Measurements from ENCODE around the gene DLGAP3.
"Not testable (repeated sequence)": the region's sequence is repeated elsewhere in the genome, so short reads cannot be mapped to it uniquely, and the experiment has no call there.

Gene DLGAP3

GRCh38 chr1:34929497-34929852, at the start of gene DLGAP3:
DLGAP3 (minus strand) TSS chr1:34929650; CDS start chr1:34905383, 24,267 bp downstream.
- FAIRE-seq = no peak
- DNase-seq (ENCODE audit: insufficient read length, low spot score) = no peak

GRCh38 chr1:34978921-34979320, 49.5 kb upstream of the DLGAP3 start:
- DNase-seq (ENCODE audit: insufficient read length, low spot score) (no peak), FAIRE-seq (no peak)

- DNase-seq (ENCODE audit: insufficient read length, low spot score) (no peak), FAIRE-seq (no peak)
These were observed 48.4 kb upstream of the DLGAP3 start for GRCh38 chr1:34977858-34978257.

- FAIRE-seq = no peak
- no peak for DNase-seq (ENCODE audit: insufficient read length, low spot score)
These were observed 47.7 kb upstream of the DLGAP3 start for GRCh38 chr1:34977210-34977471.

GRCh38 chr1:34976384-34977209, 47.1 kb upstream of the DLGAP3 start:
- no peak for DNase-seq (ENCODE audit: insufficient read length, low spot score)
- FAIRE-seq = no peak

GRCh38 chr1:34975771-34976170, 46.3 kb upstream of the DLGAP3 start:
- no peak for DNase-seq (ENCODE audit: insufficient read length, low spot score)
- no peak for FAIRE-seq

GRCh38 chr1:34975338-34975737, 45.9 kb upstream of the DLGAP3 start:
- DNase-seq (ENCODE audit: insufficient read length, low spot score) = no peak
- FAIRE-seq = no peak

GRCh38 chr1:34974626-34975025, 45.2 kb upstream of the DLGAP3 start:
- FAIRE-seq = no peak

GRCh38 chr1:34973326-34973725, 43.9 kb upstream of the DLGAP3 start:
- FAIRE-seq (no peak), DNase-seq (ENCODE audit: insufficient read length, low spot score) (no peak)

More at GRCh38 chr1:34974626-34975025, 45.2 kb upstream of the DLGAP3 start:
- DNase-seq (ENCODE audit: insufficient read length, low spot score) = no peak

- DNase-seq (ENCODE audit: insufficient read length, low spot score) (no peak), FAIRE-seq (no peak)
These were observed 41.4 kb upstream of the DLGAP3 start for GRCh38 chr1:34970829-34971228.

GRCh38 chr1:34970220-34970735, 40.8 kb upstream of the DLGAP3 start:
- no peak for FAIRE-seq
- no peak for DNase-seq (ENCODE audit: insufficient read length, low spot score)

- not testable (repeated sequence) for FAIRE-seq; DNase-seq (ENCODE audit: insufficient read length, low spot score)
These were observed 38.8 kb upstream of the DLGAP3 start for GRCh38 chr1:34968297-34968696.

- not testable (repeated sequence) for DNase-seq (ENCODE audit: insufficient read length, low spot score); FAIRE-seq
These were observed 38.2 kb upstream of the DLGAP3 start for GRCh38 chr1:34967672-34968071.

- DNase-seq (ENCODE audit: insufficient read length, low spot score) = no peak
- FAIRE-seq = no peak
These were observed 36.1 kb upstream of the DLGAP3 start for GRCh38 chr1:34965597-34965996.

GRCh38 chr1:34950428-34950827, 21.0 kb upstream of the DLGAP3 start:
- no peak for DNase-seq (ENCODE audit: insufficient read length, low spot score)
- FAIRE-seq = no peak

- FAIRE-seq = not testable (repeated sequence)
These were observed 19.3 kb upstream of the DLGAP3 start for GRCh38 chr1:34948739-34949138.

GRCh38 chr1:34947641-34948314, 18.3 kb upstream of the DLGAP3 start:
- not testable (repeated sequence) for DNase-seq (ENCODE audit: insufficient read length, low spot score); FAIRE-seq

More at GRCh38 chr1:34948739-34949138, 19.3 kb upstream of the DLGAP3 start:
- DNase-seq (ENCODE audit: insufficient read length, low spot score) = not testable (repeated sequence)

GRCh38 chr1:34946211-34946610, 16.8 kb upstream of the DLGAP3 start:
- DNase-seq (ENCODE audit: insufficient read length, low spot score) = no peak
- FAIRE-seq = no peak

- DNase-seq (ENCODE audit: insufficient read length, low spot score); FAIRE-seq: not testable (repeated sequence)
These were observed 12.3 kb upstream of the DLGAP3 start for GRCh38 chr1:34941798-34942197.

- DNase-seq (ENCODE audit: insufficient read length, low spot score) (no peak), FAIRE-seq (no peak)
These were observed 1.2 kb upstream of the DLGAP3 start for GRCh38 chr1:34930702-34931071.

GRCh38 chr1:34929853-34930701, 627 bp upstream of the DLGAP3 start:
- FAIRE-seq = no peak

More at GRCh38 chr1:34929853-34930701, 627 bp upstream of the DLGAP3 start:
- no peak for DNase-seq (ENCODE audit: insufficient read length, low spot score)
